Suppressor macrophage treated with lipopolysaccharide for 1 hour (primary cell): Measurements from ENCODE around the gene EIF4A3.

Experiments used
- DNase-seq, 3 donors: peaks; one replicate each; pipeline ENCODE4 v3.0.0-alpha.2; 2020 to 2022

The EIF4A3 gene

DNA sequence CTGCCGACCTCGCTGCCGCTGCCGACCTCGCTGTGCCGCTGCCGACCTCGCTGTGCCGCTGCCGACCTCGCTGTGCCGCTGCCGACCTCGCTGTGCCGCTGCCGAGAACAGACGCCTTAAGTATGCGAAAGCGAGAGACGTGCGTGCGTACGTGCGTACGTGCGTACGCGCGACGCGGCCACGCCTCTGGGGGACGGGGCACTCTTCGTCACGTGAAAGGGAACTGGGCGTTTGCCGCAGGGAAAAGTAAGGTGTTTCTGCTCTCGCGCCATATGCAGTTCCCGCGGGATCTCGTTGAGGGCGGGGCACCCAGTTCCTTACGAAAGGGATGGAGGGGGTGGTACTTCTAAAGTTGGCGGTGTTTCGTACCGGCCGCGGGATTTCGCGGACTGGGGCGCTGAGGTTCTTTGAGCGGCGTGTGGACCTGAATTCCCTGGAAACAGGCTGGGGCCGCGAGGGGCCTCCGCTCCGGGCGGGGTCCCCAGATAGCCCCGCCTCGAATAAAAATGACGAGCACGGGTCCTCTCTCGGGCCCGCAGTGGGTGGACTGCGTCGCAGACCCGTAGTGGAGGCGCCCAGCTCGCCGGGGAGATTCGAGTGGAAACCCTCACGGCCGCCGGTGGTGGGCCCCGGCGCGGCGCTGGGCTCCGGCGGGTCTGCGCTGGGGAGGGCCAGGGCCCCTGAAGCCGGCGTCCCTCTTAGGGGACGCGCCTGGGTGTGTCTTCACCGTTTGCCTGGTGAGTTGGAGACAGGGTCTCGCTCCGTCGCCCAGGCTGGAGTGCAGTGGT is at the start of gene EIF4A3:
Gene EIF4A3, minus strand, starts transcription at position 94 of the 788 bp plus-strand sequence. CDS start 167 bp downstream, outside the sequence.
- peak; percentile 100 for DNase-seq

DNA sequence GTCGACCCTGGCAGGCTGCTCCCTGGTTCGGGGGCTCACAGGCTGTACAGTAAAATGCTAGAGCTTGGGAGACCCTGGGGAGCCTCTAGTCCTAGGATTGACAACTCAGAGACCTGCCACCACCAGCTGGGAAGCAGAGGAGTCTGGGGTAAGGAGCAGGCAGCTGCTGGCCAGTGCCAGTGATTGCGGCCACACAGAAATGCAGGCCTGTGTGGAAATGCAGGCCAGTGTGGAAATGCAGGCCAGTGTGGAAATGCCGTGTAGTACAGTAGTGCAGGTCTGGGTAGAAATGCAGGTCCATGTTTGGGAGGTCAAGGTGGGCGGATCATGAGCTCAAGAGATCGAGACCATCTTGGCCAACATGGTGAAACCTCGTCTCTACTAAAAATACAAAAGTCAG is 49.7 kb upstream of the EIF4A3 start:
- DNase-seq, result no peak

DNA sequence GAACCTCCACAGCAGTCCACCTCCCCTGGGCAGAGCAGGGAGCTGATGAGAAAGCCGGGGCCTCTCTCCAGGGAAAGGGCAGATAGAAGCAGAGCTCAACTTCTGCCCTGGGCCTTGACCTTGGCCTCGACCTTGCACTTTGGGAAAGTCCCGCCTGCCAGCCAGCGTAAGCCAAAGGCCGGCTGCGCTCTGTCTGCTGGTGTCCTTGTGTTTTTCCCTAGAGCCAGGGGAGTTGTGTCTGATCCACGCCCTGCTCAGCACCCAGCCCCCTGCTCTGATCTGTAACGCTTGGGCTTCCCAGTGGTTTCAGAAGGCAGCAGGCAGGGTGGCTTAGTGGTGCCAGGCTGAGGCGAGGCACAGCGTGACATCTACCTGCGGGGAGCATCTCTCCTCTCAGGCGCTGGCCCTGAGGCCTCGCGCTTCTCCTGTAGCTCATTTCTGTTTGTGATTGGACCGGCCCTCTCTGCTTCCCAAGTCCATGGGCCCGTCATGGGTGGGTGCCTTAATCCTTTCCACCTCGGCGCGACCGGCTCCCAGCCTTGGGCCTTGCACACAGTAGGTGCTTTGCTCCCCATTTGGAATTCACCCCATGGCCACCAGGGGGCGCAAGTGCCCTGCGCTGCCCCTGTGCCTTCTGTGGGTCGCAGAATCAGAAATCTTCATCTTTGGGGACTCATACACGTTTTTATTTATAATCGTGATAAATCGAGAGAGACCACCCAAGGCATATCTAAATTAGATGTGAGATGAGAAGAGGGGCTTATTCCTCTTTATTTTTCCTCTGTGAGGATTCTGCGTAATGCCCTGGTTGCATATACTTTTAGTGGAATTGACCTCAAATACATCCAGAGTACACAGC is 49.0 kb upstream of the EIF4A3 start:
- DNase-seq, result peak; percentile 56 to 73 (median 57)

- DNase-seq, result no peak
Measured at GRCh38 chr17:80195141-80195540, 48.2 kb upstream of the EIF4A3 start.

GRCh38 chr17:80191865-80192661 is 45.1 kb upstream of the EIF4A3 start:
- peak in 1 of 3 donors; percentile 35 for DNase-seq

- no peak for DNase-seq
Measured at GRCh38 chr17:80191192-80191591, 44.3 kb upstream of the EIF4A3 start.

GRCh38 chr17:80190716-80191115 is 43.8 kb upstream of the EIF4A3 start:
- no peak for DNase-seq

DNA sequence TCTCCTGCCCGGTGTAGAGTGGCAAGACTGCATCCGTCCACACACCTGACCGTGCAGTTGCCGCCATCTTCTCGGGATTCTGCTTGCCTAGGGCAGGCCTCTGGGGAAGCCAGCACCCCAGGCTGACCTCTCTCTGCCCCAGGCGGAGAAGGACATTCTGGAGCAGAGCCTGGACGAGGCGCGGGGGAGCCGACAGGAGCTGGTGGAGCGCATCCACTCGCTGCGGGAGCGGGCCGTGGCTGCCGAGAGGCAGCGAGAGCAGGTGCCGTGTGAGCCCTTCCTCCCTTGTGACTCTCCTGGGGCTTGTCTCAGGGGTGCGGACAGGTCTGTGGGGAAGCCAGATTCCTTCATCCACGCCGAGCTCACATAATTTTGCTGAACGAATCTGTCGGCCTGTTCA is 42.7 kb upstream of the EIF4A3 start:
- DNase-seq, result no peak

DNA sequence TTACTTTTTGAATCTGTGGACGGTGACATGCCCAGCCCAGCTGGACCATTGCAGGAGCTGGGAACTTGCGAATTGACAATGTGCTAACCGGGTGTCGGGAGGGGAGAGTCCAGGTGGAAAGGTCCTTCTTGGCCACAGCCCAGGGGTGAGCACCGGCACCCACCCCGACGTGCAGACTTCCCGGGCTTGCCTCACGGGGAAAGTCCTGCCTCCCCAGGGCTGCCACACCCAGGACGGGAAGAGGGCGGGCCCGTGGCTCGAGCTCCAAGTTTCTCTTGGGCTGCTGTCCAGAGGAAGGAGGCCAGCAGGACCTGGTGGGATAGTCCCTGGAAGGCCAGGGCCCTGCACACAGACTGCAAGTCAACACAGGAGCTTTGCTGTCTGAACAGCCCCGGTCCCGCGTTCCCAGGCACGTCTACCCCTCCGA is 40.6 kb upstream of the EIF4A3 start:
- no peak for DNase-seq

GRCh38 chr17:80187090-80187489 is 40.2 kb upstream of the EIF4A3 start:
- DNase-seq, result no peak

DNA sequence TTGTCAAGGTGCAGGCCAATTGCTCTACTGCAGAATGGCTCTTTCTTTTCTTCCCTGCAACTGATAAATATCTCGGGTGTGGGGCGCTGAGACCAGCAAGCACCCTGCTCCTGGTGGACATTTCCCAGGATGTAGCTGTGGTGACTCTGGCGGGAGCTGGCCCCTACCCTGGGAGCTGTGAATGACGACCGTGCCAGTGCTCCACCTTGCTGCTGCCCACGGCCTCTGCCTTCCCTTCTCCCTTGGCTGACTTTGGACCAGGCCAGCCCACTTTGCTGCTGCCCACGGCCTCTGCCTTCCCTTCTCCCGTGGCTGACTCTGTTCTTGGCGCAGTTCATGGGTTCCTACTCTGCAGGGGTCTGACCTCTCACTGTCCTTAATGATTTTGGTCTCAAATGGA is 39.0 kb upstream of the EIF4A3 start:
- DNase-seq, result no peak

DNA sequence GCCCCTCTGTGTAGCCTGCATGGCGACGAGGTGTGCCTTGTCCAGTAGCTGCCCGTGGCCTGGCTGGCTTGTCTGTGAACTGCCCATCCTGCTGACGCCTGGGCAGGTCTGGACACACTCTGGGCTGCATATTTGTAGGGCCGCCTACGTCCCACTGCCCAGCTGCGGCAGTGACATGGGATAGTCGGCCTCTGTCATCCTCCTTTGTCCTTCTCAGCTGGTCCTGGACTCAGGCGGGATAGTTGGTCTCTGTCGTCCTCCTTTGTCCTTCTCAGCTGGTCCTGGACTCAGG is 37.4 kb upstream of the EIF4A3 start:
- DNase-seq, result no peak

GRCh38 chr17:80183581-80184422 is 36.9 kb upstream of the EIF4A3 start:
- DNase-seq, result no peak

GRCh38 chr17:80182845-80183223 is 35.9 kb upstream of the EIF4A3 start:
- DNase-seq, result no peak

- no peak for DNase-seq
Measured at GRCh38 chr17:80182118-80182844, 35.4 kb upstream of the EIF4A3 start.

- DNase-seq, result no peak
Measured at GRCh38 chr17:80181431-80181830, 34.5 kb upstream of the EIF4A3 start.

- DNase-seq, result no peak
Measured at GRCh38 chr17:80180192-80180591, 33.3 kb upstream of the EIF4A3 start.

GRCh38 chr17:80177986-80178595 is 31.2 kb upstream of the EIF4A3 start:
- no peak for DNase-seq

GRCh38 chr17:80176757-80177156 is 29.8 kb upstream of the EIF4A3 start:
- no peak for DNase-seq

DNA sequence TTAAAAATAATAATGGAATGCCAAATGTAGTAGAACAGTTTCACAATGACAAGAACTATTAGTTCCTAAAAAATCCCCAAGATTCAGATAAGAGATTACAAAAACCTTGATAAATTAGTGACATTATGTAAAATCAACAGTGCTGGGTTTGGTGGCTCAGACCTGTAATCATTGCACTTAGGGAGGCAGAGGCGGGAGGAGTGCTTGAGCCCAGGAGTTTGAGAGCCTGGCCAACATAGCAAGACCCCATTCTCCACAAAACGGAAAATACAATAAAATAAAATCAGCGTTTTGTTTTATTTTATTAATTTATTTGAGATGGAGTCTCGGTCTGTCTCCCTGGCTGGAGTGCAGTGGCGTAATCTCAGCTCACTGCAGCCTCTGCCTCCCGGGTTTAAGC is 27.0 kb upstream of the EIF4A3 start:
- DNase-seq, result no peak

DNA sequence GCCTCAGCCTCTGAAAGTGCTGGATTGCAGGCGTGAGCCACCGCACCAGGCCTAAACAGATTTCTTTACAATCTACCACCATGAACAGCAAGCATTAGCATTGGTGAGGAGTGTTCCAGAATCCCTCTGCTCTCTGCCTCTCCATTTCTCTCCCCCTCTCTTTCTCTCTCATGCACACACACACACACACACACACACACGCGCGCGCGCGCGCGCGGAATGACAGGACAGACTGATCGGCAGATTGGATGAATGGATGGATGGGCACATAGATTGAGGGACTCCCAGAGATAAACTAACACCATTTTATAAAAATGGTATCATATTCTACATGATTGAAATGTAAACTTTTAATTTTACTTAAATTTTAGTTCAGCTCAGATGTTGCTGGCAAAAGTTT is 26.2 kb upstream of the EIF4A3 start:
- DNase-seq, result no peak
